Nephron (organoid): Measurements from ENCODE around the gene ZSWIM6.
A peak's percentile ranks its signal among the peaks of the same experiment; 100 is the strongest.

Experiments
- H3K27ac Mint-ChIP-seq, 3 experiments: 2 replicates each; pipeline ENCODE4 v1.8.0; 2020; ENCODE audit warnings: mixed read lengths in 3 of 3, mild to moderate bottlenecking in 2 of 3, moderate library complexity in 1 of 3
- H3K27me3 Mint-ChIP-seq: 2 replicates; pipeline ENCODE4 v1.8.0; 2021; ENCODE audit warnings: low read depth, mild to moderate bottlenecking, moderate library complexity, mixed read lengths
- H3K36me3 Mint-ChIP-seq: 2 replicates; pipeline ENCODE4 v1.8.0; 2020; ENCODE audit warnings: low read depth, mixed read lengths
- H3K4me1 Mint-ChIP-seq: 2 replicates; pipeline ENCODE4 v1.8.0; 2020; ENCODE audit warnings: mixed read lengths
- H3K4me3 Mint-ChIP-seq, 3 experiments: 2 replicates each; pipeline ENCODE4 v1.8.0; 2020; ENCODE audit warnings: mild to moderate bottlenecking in 3 of 3, mixed read lengths in 3 of 3, moderate library complexity in 2 of 3
- H3K9me3 Mint-ChIP-seq: 2 replicates; pipeline ENCODE4 v1.8.0; 2020; ENCODE audit warnings: mixed read lengths
- TF ChIP-seq, protein P1 (sequence below), 3 experiments: fragments of 200-600 bp; sonication (generic); IDR thresholded peaks; one replicate each; pipeline ENCODE4 v1.5.0; 2021; ENCODE audit warnings: antibody characterized with exemption in 3 of 3; ENCODE audit not compliant: unreplicated experiment in 3 of 3

ZSWIM6 gene

GRCh38 chr5:61331407-61332357 lies at the start of gene ZSWIM6:
ZSWIM6 (plus strand) TSS chr5:61332258; CDS start chr5:61332273, 15 bp downstream.
- TF ChIP-seq, protein P1, sequence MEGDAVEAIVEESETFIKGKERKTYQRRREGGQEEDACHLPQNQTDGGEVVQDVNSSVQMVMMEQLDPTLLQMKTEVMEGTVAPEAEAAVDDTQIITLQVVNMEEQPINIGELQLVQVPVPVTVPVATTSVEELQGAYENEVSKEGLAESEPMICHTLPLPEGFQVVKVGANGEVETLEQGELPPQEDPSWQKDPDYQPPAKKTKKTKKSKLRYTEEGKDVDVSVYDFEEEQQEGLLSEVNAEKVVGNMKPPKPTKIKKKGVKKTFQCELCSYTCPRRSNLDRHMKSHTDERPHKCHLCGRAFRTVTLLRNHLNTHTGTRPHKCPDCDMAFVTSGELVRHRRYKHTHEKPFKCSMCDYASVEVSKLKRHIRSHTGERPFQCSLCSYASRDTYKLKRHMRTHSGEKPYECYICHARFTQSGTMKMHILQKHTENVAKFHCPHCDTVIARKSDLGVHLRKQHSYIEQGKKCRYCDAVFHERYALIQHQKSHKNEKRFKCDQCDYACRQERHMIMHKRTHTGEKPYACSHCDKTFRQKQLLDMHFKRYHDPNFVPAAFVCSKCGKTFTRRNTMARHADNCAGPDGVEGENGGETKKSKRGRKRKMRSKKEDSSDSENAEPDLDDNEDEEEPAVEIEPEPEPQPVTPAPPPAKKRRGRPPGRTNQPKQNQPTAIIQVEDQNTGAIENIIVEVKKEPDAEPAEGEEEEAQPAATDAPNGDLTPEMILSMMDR (IDR thresholded peaks at IDR 0.05; ENCODE audit: unreplicated experiment in 3 of 3) = no peak
- Mint-ChIP-seq H3K27ac (peak within 1 kb of the TSS; percentile 93 to 99 (median 97)), H3K9me3 (no peaks in the 10 kb centered on the region), H3K4me1 (peaks cover 41% of the 10 kb centered on the region), H3K4me3 (peak within 1 kb of the TSS; percentile 96 to 98 (median 97)), H3K36me3 (peaks cover 8% of the 10 kb centered on the region), H3K27me3 (peaks cover 7% of the 10 kb centered on the region)

GRCh38 chr5:61283471-61283870 lies 48.6 kb upstream of the ZSWIM6 start:
- Mint-ChIP-seq H3K36me3 (no peaks in the 10 kb centered on the region), H3K9me3 (no peaks in the 10 kb centered on the region), H3K4me3 (no peak overlapping the region), H3K4me1 (peaks cover 15% of the 10 kb centered on the region), H3K27ac (no peak overlapping the region), H3K27me3 (no peaks in the 10 kb centered on the region)
- TF ChIP-seq, protein P1 (IDR thresholded peaks at IDR 0.05; ENCODE audit: unreplicated experiment in 3 of 3) = no peak

DNA sequence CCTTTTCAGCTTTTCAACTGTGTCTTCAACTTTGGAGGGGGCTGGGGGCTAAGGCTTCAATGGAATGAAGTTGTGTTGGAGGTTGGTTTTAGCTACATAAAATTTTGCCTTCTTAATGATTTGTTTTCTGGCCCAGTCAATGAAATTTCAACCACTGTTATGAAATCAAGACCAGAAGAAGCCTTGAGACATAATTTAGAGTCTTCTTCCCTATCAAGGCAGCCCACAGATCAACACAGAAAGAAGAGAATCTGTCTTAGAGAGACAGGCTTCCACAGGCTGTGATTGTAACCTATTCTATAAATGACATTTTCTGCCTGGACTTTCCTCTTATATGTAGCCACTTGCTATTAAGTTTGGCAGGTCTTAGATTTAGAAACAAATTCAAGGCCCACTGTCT lies 46.5 kb upstream of the ZSWIM6 start:
- H3K4me3 Mint-ChIP-seq = no peak overlapping the region
- H3K4me1 Mint-ChIP-seq = peaks cover 5% of the 10 kb centered on the region
- H3K27me3 Mint-ChIP-seq = no peaks in the 10 kb centered on the region
- TF ChIP-seq, protein P1 (IDR thresholded peaks at IDR 0.05; ENCODE audit: unreplicated experiment in 3 of 3) = no peak
- H3K27ac Mint-ChIP-seq = no peak overlapping the region
- no peaks in the 10 kb centered on the region for H3K36me3 Mint-ChIP-seq
- H3K9me3 Mint-ChIP-seq = no peaks in the 10 kb centered on the region

- Mint-ChIP-seq H3K36me3 (no peaks in the 10 kb centered on the region), H3K4me3 (no peak overlapping the region), H3K27me3 (no peaks in the 10 kb centered on the region), H3K27ac (no peak overlapping the region), H3K9me3 (no peaks in the 10 kb centered on the region), H3K4me1 (no peaks in the 10 kb centered on the region)
- TF ChIP-seq, protein P1 (IDR thresholded peaks at IDR 0.05; ENCODE audit: unreplicated experiment in 3 of 3) = no peak
Measured at GRCh38 chr5:61286446-61287132, 45.5 kb upstream of the ZSWIM6 start.

DNA sequence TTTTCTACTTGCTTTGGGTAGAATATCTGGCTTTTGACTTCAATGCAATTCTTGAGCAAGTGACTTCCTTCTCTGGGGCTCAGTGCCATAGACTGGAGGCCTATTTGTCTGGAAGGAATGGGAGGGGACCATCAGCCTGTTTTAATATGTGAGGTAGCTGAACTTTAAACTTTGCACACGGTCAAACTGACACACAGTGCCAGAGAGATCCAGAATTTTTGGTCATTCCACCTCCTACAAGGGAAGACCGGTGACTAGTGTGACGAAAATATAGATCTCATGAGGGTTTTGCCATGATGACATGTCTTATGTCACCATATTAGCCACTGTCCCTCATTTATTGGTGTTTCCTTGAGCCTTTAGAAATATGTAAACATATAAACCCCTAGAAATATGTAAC lies 44.6 kb upstream of the ZSWIM6 start:
- Mint-ChIP-seq H3K9me3 (no peaks in the 10 kb centered on the region), H3K27ac (no peak overlapping the region), H3K36me3 (no peaks in the 10 kb centered on the region), H3K4me1 (no peaks in the 10 kb centered on the region), H3K4me3 (no peak overlapping the region), H3K27me3 (no peaks in the 10 kb centered on the region)
- TF ChIP-seq, protein P1 (IDR thresholded peaks at IDR 0.05; ENCODE audit: unreplicated experiment in 3 of 3) = no peak
